Activated naive CD4-positive, alpha-beta T cell treated with anti-CD3 and anti-CD28 coated beads for 36 hours (primary cell): ENCODE data around the gene OR10V1. TPM values are rescaled to one million over a fixed set of nuclear protein-coding genes. Genes with fewer than 3 reads are reported as not detected.
A peak's percentile ranks its signal among the peaks of the same experiment; 100 is the strongest.

Source experiments
- CTCF ChIA-PET: fragments of 350-600 bp; sonication (Branson Sonifier 250); formaldehyde crosslinking; loops from one replicate; lab custom pipeline; 2021; ENCODE audit warnings: antibody characterized with exemption; lab: Charles Lee
- DNase-seq: peaks from one replicate; pipeline ENCODE4 v3.0.0-alpha.2; 2020
- H3K27ac Mint-ChIP-seq: one replicate; pipeline ENCODE4 v1.8.0; 2021; ENCODE audit warnings: mild to moderate bottlenecking, mixed read lengths
- H3K27me3 Mint-ChIP-seq: one replicate; pipeline ENCODE4 v1.8.0; 2021; ENCODE audit warnings: low read depth, mixed read lengths
- H3K36me3 Mint-ChIP-seq: one replicate; pipeline ENCODE4 v1.8.0; 2021; ENCODE audit warnings: low read depth, mixed read lengths
- H3K4me1 Mint-ChIP-seq: one replicate; pipeline ENCODE4 v1.8.0; 2021; ENCODE audit warnings: low read depth, mixed read lengths
- H3K4me3 Mint-ChIP-seq: one replicate; pipeline ENCODE4 v1.8.0; 2021; ENCODE audit warnings: mild to moderate bottlenecking, moderate library complexity, mixed read lengths
- H3K9me3 Mint-ChIP-seq: one replicate; pipeline ENCODE4 v1.8.0; 2021; ENCODE audit warnings: mixed read lengths
- intact Hi-C: fragments of 100-400 bp; cut with micrococcal nuclease; formaldehyde crosslinking; loops from one replicate; pipeline ENCODE4 v1.15.1; 2023
- total RNA-seq, 2 experiments: library from RNA; stranded (reverse); gene quantifications; one replicate each; pipeline ENCODE4 v1.2.3, GENCODE V29; 2021

The OR10V1 gene
- total RNA-seq, 2 experiments from 2014 or later, result not detected

DNA sequence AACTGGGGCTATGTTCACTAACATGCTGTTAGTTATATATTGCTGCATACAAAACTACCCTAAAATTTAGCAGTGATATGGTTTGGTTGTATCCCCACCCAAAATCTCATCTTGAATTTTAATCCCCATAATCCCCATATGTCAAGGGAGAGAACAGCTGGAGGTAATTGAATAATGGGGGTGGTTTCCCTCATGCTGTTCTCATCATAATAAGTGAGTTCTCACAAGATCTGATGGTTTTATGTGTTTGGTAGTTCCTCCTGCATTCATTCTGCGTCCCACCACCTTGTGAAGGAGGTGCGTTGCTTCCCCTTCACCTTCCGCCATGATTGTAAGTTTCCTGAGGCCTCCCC is 34.9 kb downstream of the OR10V1 start:
- H3K36me3 Mint-ChIP-seq, result no peaks in the 10 kb centered on the region
- CTCF ChIA-PET, result no interaction called here
- H3K9me3 Mint-ChIP-seq, result no peaks in the 10 kb centered on the region
- no peak overlapping the region for H3K27ac Mint-ChIP-seq
- intact Hi-C loops, result loop anchor here (10.0 kb wide), 1 partner anchor 394 kb away; no protein-coding TSS in a partner anchor
- no peak overlapping the region for H3K4me3 Mint-ChIP-seq
- H3K4me1 Mint-ChIP-seq, result no peaks in the 10 kb centered on the region
- H3K27me3 Mint-ChIP-seq, result peaks cover 3% of the 10 kb centered on the region
- DNase-seq, result no peak

DNA sequence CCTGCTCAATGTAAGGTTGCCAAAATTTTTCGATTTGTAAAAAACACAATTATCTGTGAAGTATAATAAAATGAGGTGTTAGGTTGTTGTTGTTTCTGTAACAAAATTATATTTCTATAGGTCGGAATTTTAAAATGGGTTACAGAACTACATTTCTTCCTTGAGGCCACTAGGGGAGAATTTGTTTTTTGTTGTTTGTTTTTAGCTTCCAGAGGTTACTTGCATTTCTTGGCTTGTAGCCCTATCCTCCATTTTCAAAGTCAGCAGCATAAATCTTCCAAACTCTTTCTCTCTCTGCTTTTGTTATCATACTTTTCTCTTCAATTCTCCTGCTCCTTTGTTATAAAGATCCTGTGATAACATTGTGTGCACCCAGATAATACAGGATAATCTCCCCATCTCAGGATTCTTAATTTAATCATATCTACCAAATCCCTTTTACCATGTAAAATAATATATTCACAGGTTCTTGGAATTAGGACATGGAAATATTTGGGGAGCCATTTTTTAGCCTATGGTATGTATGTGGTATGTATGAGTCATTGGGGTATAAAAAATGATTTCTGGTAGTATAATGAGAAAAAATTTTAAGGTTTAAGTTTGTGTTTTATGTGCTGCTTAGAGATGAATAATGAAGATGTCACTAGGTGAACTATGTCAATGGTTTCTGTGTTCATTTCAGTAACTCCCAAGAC is 35.4 kb downstream of the OR10V1 start:
- CTCF ChIA-PET, result interaction anchor here (0.9 to 1.6 kb wide), 2 partner anchors 140 to 249 kb away, joined by 4 to 5 read pairs; no protein-coding TSS in a partner anchor
- intact Hi-C loops, result loop anchor here (10.0 kb wide), 1 partner anchor 393 kb away; no protein-coding TSS in a partner anchor

DNA sequence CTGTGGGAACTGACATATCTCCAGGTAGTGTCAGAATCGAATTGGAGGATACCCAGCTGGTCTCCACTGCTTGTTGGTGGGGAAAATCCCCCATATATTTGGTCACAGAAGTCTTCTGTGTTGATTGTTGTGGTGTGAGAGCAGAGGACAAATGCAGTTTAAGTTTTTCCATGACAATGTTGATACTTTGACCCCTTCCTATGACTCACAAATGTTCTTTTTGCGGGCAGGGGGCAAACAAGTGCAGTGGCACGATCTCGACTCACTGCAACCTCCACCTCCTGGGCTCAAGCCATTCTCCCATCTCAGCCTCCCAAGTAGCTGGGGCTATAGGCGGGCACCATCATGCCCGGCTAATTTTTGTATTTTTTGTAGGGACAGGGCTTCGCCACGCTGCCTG is 37.4 kb downstream of the OR10V1 start:
- H3K4me3 Mint-ChIP-seq, result no peak overlapping the region
- no peaks in the 10 kb centered on the region for H3K4me1 Mint-ChIP-seq
- H3K9me3 Mint-ChIP-seq, result no peaks in the 10 kb centered on the region
- H3K36me3 Mint-ChIP-seq, result no peaks in the 10 kb centered on the region
- no peak overlapping the region for H3K27ac Mint-ChIP-seq
- no peak for DNase-seq
- intact Hi-C loops, result loop anchor here (10.0 kb wide), 1 partner anchor 391 kb away; no protein-coding TSS in a partner anchor
- no peaks in the 10 kb centered on the region for H3K27me3 Mint-ChIP-seq
- CTCF ChIA-PET, result interaction anchor here (0.6 to 0.7 kb wide), 2 partner anchors 45 to 47 kb away, joined by 3 to 4 read pairs; no protein-coding TSS in a partner anchor

More for the DNA sequence above, 35.4 kb downstream of the OR10V1 start:
- H3K9me3 Mint-ChIP-seq, result no peaks in the 10 kb centered on the region
- no peaks in the 10 kb centered on the region for H3K4me1 Mint-ChIP-seq
- H3K27me3 Mint-ChIP-seq, result no peaks in the 10 kb centered on the region
- DNase-seq, result no peak
- H3K4me3 Mint-ChIP-seq, result no peak overlapping the region
- no peak overlapping the region for H3K27ac Mint-ChIP-seq
- H3K36me3 Mint-ChIP-seq, result no peaks in the 10 kb centered on the region

DNA sequence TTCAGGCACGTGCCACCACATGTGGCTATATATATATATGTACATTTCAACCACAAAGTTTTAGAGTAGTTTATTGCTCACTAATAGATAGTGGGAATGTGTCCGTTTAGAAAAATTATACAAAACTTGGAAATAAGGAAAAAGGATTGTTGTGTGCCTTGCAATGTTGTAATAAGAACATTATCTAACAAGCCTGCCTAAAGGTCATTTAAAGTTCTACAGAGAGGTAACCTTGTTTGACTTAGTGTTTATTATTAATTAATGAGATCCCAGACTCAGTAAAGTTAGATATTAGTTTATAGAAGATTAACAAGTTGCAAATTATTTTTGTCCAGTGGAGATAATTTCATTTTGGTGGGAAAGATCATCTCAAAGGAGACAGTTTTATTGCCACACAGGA is 39.4 kb downstream of the OR10V1 start:
- intact Hi-C loops, result loop anchor here (10.0 kb wide), 1 partner anchor 389 kb away; no protein-coding TSS in a partner anchor
- DNase-seq, result no peak
- Mint-ChIP-seq H3K27ac (no peak overlapping the region), H3K4me1 (peaks cover 6% of the 10 kb centered on the region), H3K27me3 (no peaks in the 10 kb centered on the region), H3K36me3 (no peaks in the 10 kb centered on the region), H3K4me3 (no peak overlapping the region), H3K9me3 (no peaks in the 10 kb centered on the region)
- CTCF ChIA-PET, result no interaction called here

DNA sequence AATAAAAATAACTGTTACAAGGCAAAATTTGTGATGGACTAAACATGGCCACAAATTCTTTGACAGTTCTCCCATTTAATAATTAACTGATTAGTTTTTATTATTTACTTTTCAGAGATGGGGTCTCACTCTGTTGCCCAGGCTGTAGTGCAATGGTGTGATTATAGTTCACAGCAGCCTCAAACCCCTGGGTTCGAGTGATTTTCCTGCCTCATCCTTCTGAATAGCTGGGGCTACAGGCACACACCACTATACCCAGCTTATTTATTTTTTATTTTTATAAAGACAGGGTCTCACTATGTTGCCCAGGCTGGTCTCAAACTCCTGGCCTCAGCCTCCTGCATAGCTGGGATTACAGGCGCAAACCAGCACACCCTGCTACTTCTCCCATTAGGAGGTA is 40.4 kb downstream of the OR10V1 start:
- CTCF ChIA-PET, result no interaction called here
- H3K4me3 Mint-ChIP-seq, result no peak overlapping the region
- no peak for DNase-seq
- intact Hi-C loops, result loop anchor here (10.0 kb wide), 1 partner anchor 388 kb away; no protein-coding TSS in a partner anchor
- no peak overlapping the region for H3K27ac Mint-ChIP-seq
- H3K36me3 Mint-ChIP-seq, result no peaks in the 10 kb centered on the region
- no peaks in the 10 kb centered on the region for H3K27me3 Mint-ChIP-seq
- H3K4me1 Mint-ChIP-seq, result peaks cover 6% of the 10 kb centered on the region
- no peaks in the 10 kb centered on the region for H3K9me3 Mint-ChIP-seq

DNA sequence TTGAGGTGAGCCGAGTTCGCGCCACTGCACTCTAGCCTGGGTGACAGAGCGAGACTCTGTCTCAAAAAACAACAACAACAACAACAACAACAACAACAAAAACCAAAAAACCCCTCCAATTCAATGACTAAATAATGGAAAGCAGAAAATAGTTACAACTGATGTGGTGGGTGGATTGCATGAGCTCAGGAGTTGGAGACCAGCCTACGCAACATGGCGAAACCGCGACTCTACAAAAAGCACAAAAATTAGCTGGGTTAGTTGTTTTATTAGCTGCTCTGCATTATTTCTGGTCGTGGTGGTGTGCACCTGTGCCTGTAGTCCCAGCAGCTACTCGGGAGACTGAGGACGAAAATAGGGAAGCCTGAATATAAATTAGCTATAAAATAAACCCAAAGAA is 42.2 kb downstream of the OR10V1 start:
- CTCF ChIA-PET, result interaction anchor here (0.9 kb wide), 1 partner anchor 134 kb away, joined by 4 read pairs; no protein-coding TSS in a partner anchor
- intact Hi-C loops, result loop anchor here (10.0 kb wide), 1 partner anchor 387 kb away; no protein-coding TSS in a partner anchor
- Mint-ChIP-seq H3K9me3 (no peaks in the 10 kb centered on the region), H3K36me3 (peaks cover 14% of the 10 kb centered on the region), H3K27me3 (no peaks in the 10 kb centered on the region), H3K4me3 (no peak overlapping the region), H3K27ac (no peak overlapping the region), H3K4me1 (peaks cover 24% of the 10 kb centered on the region)
- no peak for DNase-seq

DNA sequence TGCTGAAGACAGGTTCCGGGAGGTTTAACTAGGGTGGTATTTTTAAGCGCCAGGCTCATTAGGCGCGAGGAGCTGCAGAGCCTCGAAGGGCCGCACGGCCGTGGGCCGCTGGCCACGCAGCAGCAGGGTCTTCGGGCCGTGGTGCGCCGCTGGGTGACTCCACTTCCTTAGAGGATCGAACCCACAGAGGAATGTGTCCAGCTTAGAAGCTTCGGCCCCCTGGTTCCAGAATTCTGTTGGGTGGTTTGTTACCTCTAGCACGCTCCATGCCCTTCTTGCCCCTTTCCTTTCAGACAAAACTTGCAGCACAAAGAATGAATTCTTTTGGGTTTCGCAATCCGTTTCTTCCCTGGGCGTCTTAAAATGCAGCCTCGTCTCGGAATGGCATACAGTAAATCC is 44.0 kb downstream of the OR10V1 start:
- peaks cover 26% of the 10 kb centered on the region for H3K36me3 Mint-ChIP-seq
- intact Hi-C loops, result loop anchor here (1.0 to 10.0 kb wide), 13 partner anchors 53 to 1957 kb away; partner anchors contain the start of genes MED19, MRPL16 and TMX2
- peaks cover 34% of the 10 kb centered on the region for H3K4me1 Mint-ChIP-seq
- peak overlapping the region; percentile 91 for H3K27ac Mint-ChIP-seq
- H3K9me3 Mint-ChIP-seq, result no peaks in the 10 kb centered on the region
- H3K27me3 Mint-ChIP-seq, result no peaks in the 10 kb centered on the region
- DNase-seq, result no peak
- H3K4me3 Mint-ChIP-seq, result peak overlapping the region; percentile 87
- CTCF ChIA-PET, result interaction anchor here (0.8 to 1.9 kb wide), 2 partner anchors 10 to 140 kb away, joined by 3 to 5 read pairs; no protein-coding TSS in a partner anchor

DNA sequence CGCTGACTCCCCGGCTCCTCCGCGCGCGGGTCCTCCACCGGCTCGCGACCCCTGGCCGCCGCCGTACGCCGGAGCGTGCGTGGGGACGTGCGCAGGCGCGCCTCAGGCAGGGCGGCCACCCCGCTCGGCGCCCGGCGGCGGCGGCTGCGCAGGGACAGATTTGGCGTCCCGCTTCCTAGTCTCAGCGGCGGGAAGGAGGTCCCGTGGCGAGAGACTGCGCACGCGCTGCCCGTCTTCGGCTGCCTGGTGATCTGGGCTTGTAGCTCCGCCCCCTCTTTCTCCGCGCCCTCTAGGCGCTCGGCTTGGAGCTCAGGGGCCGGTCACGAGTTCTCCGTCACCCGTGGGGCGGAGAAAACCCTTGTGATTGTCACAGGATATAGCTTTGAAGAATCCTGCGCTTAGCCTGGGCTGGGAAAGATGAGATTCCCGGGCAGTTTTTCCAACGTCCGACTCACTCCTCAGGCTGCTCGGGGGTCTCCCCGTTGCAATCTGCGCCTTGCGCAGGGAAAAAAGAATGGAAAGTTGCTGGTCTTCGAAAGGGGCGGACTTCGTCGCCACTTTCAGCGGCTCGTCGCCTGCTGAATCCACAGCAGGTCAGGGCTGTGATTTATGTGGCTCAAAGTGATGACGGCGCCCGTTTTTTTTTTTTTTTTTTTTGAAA is 44.6 kb downstream of the OR10V1 start, which contains the start of gene PATL1:
Gene PATL1, minus strand, starts transcription at position 88 of the 661 bp plus-strand sequence. CDS start 142 bp downstream, outside the sequence.
- H3K36me3 Mint-ChIP-seq, result peaks cover 29% of the 10 kb centered on the region
- intact Hi-C loops, result loop anchor here (1.0 to 10.0 kb wide), 12 partner anchors 53 to 1957 kb away; partner anchors contain the start of genes MED19, MRPL16 and TMX2
- no peaks in the 10 kb centered on the region for H3K27me3 Mint-ChIP-seq
- DNase-seq, result peak; percentile 99
- CTCF ChIA-PET, result interaction anchor here (0.7 to 1.9 kb wide), 3 partner anchors 10 to 141 kb away, joined by 3 to 5 read pairs (median 3); no protein-coding TSS in a partner anchor
- peak within 1 kb of the TSS; percentile 87 for H3K4me3 Mint-ChIP-seq
- H3K27ac Mint-ChIP-seq, result peak within 1 kb of the TSS; percentile 91
- no peaks in the 10 kb centered on the region for H3K9me3 Mint-ChIP-seq
- H3K4me1 Mint-ChIP-seq, result peaks cover 37% of the 10 kb centered on the region

DNA sequence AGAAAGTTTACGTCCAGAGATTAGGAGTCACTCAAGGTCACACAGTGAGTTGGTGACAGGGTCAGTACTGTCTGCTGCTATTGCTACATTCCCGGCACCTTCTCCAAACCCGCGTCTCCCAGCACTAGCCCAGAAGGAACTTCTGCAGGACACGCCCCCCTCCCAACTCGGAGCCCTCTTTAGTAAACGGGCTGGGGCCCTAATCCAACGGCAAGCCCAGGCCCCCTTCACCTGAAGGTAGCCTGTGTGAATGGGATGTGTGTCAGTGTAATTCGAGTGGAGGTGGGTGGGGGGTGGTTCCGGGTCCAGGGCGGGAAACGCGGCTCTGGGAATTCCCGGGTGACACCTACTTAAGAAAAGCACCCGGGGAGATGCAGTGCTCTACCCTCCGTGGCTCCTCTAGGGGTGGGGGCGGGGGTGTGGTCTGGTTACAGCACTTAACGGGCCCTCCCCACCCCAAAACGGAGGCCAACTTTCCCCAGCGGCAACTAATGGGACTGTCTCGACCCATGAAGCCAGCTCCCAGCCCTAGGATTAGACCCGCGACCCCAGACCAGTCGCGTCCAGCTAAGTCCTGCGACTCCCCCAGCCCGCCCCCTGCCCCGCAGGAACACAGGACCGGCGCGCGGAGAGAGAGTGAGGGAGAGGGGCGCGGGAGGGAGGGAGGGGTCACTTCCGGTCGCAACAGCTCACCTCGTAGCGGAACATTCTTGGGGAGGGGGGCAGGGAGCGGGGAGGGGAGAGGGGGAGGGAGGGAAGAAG is 45.3 kb downstream of the OR10V1 start:
- Mint-ChIP-seq H3K4me3 (peak overlapping the region; percentile 87), H3K4me1 (peaks cover 39% of the 10 kb centered on the region), H3K9me3 (no peaks in the 10 kb centered on the region), H3K27me3 (no peaks in the 10 kb centered on the region), H3K36me3 (peaks cover 30% of the 10 kb centered on the region), H3K27ac (peak overlapping the region; percentile 91)
- DNase-seq, result peak; percentile 78
- intact Hi-C loops, result loop anchor here (2.0 to 10.0 kb wide), 3 partner anchors 134 to 1956 kb away; partner anchors contain the start of genes MED19 and TMX2
- CTCF ChIA-PET, result interaction anchor here (0.7 to 1.9 kb wide), 3 partner anchors 9 to 141 kb away, joined by 3 to 5 read pairs (median 3); no protein-coding TSS in a partner anchor

DNA sequence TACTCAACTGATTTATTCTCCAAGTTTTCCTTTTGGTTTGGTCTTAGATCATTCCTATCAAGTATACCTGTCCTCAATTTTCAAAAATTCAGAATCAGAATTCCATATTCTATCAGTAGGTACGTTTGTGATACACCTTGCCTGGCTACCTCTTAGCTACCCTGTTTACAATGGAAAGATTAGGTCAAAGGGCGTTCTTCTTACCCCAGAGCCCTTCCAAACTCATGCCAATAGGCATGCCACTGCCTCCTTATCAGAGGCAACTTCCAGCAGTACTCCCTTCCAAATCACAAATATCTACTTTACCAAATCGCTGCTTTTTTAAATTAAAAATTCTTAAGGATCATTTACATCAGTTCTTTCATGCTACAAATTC is 45.8 kb downstream of the OR10V1 start:
- Mint-ChIP-seq H3K36me3 (peaks cover 35% of the 10 kb centered on the region), H3K27me3 (no peaks in the 10 kb centered on the region), H3K9me3 (no peaks in the 10 kb centered on the region), H3K4me1 (peaks cover 45% of the 10 kb centered on the region), H3K27ac (peak overlapping the region; percentile 91), H3K4me3 (peak overlapping the region; percentile 87)
- CTCF ChIA-PET, result no interaction called here
- no peak for DNase-seq
- intact Hi-C loops, result loop anchor here (2.0 to 10.0 kb wide), 3 partner anchors 135 to 1955 kb away; partner anchors contain the start of genes MED19 and TMX2

DNA sequence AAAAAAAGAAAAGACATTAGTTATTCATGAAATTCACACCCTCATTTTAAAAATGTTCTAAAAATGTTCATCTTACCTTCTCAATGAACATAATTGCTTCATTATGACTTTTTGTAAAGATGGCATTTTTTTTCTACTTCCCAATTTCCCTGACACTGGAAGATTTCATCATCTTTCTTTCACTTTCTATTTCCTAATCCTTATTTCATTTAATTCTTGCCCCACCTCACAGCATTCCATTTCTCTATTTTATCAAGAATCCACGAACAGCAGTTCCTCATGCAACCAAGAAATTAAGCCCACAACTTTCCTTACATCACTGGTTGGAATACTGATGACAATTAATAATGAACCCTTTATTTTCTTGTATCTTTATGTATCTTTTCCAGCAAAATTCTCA is 46.7 kb downstream of the OR10V1 start:
- peaks cover 48% of the 10 kb centered on the region for H3K4me1 Mint-ChIP-seq
- H3K27ac Mint-ChIP-seq, result peak overlapping the region; percentile 91
- intact Hi-C loops, result loop anchor here (5.0 to 10.0 kb wide), 2 partner anchors 462 to 1955 kb away; partner anchors contain the start of genes MED19 and TMX2
- H3K4me3 Mint-ChIP-seq, result peak overlapping the region; percentile 87
- H3K27me3 Mint-ChIP-seq, result no peaks in the 10 kb centered on the region
- CTCF ChIA-PET, result no interaction called here
- H3K36me3 Mint-ChIP-seq, result peaks cover 35% of the 10 kb centered on the region
- H3K9me3 Mint-ChIP-seq, result no peaks in the 10 kb centered on the region
- no peak for DNase-seq
